ENCODE measurements around the gene DPP10.

DPP10 gene

DNA sequence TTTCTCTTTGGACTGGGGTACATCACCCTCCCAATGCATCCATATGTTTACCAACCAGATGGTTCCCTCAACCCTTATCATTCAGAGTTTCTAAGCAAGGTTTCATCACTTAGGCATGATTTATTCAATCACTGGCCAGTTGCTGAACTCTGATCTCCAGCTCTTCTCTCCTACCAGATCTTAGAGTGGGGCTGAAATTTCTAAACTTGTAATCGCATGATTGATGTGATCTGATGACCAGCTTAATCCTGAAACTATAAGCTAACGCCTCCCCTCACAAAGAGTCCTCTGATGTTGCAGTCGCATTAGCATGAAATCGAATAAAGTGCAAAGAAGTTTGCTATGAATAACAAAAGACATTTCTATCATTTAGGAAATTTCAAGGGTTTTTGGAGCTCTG is 1082.0 kb downstream of the DPP10 start:
- ATAC-seq (replicated peaks; ENCODE audit: extremely low read depth, poor library complexity, severe bottlenecking) (no peak), DNase-seq (ENCODE audit: low spot score in 2 of 2) (no peak)
- H3K4me1 Mint-ChIP-seq = no peaks in the 10 kb centered on the region
- no peaks in the 10 kb centered on the region for H3K27me3 Mint-ChIP-seq
- peaks cover 14% of the 10 kb centered on the region for H3K9me3 Mint-ChIP-seq
- no peaks in the 10 kb centered on the region for H3K36me3 Mint-ChIP-seq (ENCODE audit: insufficient read depth)
- H3K27ac Mint-ChIP-seq (ENCODE audit: low read depth) = no peak overlapping the region
- H3K4me3 Mint-ChIP-seq = no peak overlapping the region

DNA sequence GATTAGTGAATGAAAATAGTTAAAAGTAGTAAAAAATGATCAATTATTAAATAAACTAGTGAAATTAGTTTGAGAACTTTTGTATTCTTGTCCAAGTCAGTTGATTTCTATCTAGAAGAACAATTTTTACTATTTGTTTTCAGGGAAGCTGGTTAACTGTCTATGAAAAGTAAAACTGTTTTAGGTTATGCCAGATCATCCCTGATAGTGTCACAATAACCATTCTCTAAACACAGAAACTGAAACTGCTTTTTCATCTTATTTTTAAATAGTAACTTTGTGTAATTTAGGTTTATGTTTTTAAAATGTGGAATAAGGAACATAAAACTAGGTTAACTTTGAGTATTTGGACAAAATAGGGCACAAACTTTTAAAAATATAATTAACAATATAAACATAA is 1087.2 kb downstream of the DPP10 start:
- H3K9me3 Mint-ChIP-seq = peaks cover 6% of the 10 kb centered on the region
- no peak overlapping the region for H3K27ac Mint-ChIP-seq (ENCODE audit: low read depth)
- DNase-seq (ENCODE audit: low spot score in 2 of 2) (no peak), ATAC-seq (replicated peaks; ENCODE audit: extremely low read depth, poor library complexity, severe bottlenecking) (no peak)
- H3K4me3 Mint-ChIP-seq = no peak overlapping the region
- no peaks in the 10 kb centered on the region for H3K36me3 Mint-ChIP-seq (ENCODE audit: insufficient read depth)
- no peaks in the 10 kb centered on the region for H3K4me1 Mint-ChIP-seq
- H3K27me3 Mint-ChIP-seq = no peaks in the 10 kb centered on the region

DNA sequence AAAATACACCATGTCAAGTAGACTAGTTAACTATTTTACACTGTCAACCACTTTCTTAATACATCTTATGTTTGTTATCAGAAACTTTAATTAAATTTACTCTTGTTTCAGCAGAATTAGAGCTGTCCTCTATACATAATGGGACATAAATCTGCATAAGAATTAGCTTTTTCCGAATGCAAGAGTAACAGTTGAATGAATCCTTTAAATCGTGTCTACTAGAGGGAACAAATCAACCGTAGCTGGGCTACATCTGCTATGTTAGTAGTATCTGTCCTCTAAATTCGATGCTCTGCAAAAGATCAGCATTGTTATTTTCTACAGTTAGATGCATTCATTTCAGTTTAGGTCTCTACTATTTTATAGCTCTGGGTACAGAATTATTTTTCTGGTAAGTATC is 1090.6 kb downstream of the DPP10 start:
- Mint-ChIP-seq H3K27ac (ENCODE audit: low read depth) (no peak overlapping the region), H3K4me3 (no peak overlapping the region), H3K36me3 (ENCODE audit: insufficient read depth) (no peaks in the 10 kb centered on the region), H3K27me3 (no peaks in the 10 kb centered on the region), H3K4me1 (no peaks in the 10 kb centered on the region), H3K9me3 (peaks cover 5% of the 10 kb centered on the region)
- no peak for ATAC-seq (replicated peaks; ENCODE audit: extremely low read depth, poor library complexity, severe bottlenecking)
- DNase-seq (ENCODE audit: low spot score in 2 of 2) = no peak

DNA sequence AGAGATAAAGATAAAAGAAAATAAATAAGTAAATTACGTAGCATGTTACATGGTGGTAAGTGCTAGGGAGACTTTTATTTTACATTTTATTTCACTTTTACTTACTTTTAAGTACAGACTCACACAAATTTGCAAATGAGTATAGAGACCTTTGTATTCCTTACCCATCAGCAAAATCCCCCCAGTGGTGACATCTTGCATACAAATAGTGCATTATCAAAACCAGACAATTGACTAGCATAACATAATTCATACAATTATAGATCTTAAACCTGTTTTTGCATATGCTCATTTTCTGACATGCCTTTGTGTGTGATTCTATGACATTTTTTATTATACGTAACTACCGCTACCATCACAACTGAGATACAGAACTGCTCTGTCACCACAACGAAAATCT is 1099.4 kb downstream of the DPP10 start:
- no peak overlapping the region for H3K4me3 Mint-ChIP-seq
- H3K27ac Mint-ChIP-seq (ENCODE audit: low read depth) = no peak overlapping the region
- ATAC-seq (replicated peaks; ENCODE audit: extremely low read depth, poor library complexity, severe bottlenecking) = no peak

DNA sequence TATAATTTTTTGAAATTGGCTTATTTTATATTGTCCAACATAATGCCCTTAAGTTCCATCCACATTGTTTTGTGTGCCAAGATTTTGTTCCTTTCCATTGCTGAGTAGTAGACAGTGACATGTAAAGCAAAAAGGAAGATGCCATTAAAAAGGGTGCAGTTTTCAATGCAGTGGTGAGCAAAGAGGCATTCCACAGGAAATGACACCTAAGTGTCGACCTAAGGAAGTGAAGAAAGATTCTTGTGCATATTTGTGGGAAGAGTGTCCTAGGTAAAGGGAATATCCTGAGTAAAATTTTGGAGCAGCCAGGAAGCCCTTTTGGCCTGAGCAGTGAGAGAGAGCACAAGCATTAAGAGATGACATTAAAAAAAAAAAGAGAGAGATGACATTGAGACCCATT is 1099.9 kb downstream of the DPP10 start:
- Mint-ChIP-seq H3K27me3 (no peaks in the 10 kb centered on the region), H3K9me3 (peaks cover 11% of the 10 kb centered on the region), H3K4me3 (no peak overlapping the region), H3K27ac (ENCODE audit: low read depth) (no peak overlapping the region), H3K36me3 (ENCODE audit: insufficient read depth) (no peaks in the 10 kb centered on the region), H3K4me1 (no peaks in the 10 kb centered on the region)
- DNase-seq (ENCODE audit: low spot score in 2 of 2) (no peak), ATAC-seq (replicated peaks; ENCODE audit: extremely low read depth, poor library complexity, severe bottlenecking) (no peak)

More for the DNA sequence above, 1099.4 kb downstream of the DPP10 start:
- DNase-seq (ENCODE audit: low spot score in 2 of 2) = no peak
- H3K36me3 Mint-ChIP-seq (ENCODE audit: insufficient read depth) = no peaks in the 10 kb centered on the region
- no peaks in the 10 kb centered on the region for H3K4me1 Mint-ChIP-seq
- H3K27me3 Mint-ChIP-seq = no peaks in the 10 kb centered on the region
- H3K9me3 Mint-ChIP-seq = peaks cover 11% of the 10 kb centered on the region

DNA sequence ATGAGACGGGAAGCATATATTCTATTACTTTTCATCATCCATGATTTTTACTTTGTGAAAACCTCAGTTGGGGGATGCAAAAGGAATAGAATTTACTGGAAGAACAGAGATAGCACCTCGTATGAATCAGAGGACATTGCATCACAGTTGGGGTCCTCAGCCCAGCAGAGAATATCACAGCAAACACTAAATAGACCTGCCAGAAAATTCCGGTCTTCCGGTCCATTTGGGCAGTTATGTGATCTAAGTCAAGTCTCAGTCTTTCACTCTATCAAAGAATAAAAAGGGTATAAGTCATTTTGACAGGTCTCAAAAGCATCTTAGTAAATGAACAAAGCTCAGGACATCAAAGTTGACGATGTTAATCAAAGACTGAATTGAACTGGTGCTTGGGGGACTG is 1100.6 kb downstream of the DPP10 start:
- Mint-ChIP-seq H3K27ac (ENCODE audit: low read depth) (no peak overlapping the region), H3K27me3 (no peaks in the 10 kb centered on the region), H3K36me3 (ENCODE audit: insufficient read depth) (no peaks in the 10 kb centered on the region), H3K4me1 (no peaks in the 10 kb centered on the region), H3K4me3 (no peak overlapping the region), H3K9me3 (peaks cover 11% of the 10 kb centered on the region)
- no peak for ATAC-seq (replicated peaks; ENCODE audit: extremely low read depth, poor library complexity, severe bottlenecking)
- no peak for DNase-seq (ENCODE audit: low spot score in 2 of 2)

DNA sequence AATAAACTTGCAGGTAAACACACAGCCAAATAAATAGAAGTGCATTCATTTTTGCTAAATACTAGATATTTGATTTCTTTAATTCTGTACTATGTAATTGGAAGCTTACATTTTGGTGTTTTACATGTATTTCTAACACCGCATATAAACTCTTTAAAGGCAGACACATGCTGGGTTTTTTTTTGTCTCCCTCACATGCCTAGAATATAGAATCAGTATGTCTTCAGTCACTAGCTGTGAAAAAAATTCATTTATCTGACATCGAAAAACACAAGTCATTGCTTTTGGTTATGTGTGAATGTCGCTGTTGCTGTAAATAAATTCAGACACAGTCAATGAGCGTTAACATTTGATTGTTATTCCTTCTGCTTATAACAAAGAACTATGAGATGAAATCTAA is 1101.0 kb downstream of the DPP10 start:
- H3K36me3 Mint-ChIP-seq (ENCODE audit: insufficient read depth) = no peaks in the 10 kb centered on the region
- H3K27me3 Mint-ChIP-seq = no peaks in the 10 kb centered on the region
- no peak overlapping the region for H3K4me3 Mint-ChIP-seq
- DNase-seq (ENCODE audit: low spot score in 2 of 2) = no peak
- peaks cover 11% of the 10 kb centered on the region for H3K9me3 Mint-ChIP-seq
- H3K27ac Mint-ChIP-seq (ENCODE audit: low read depth) = no peak overlapping the region
- no peaks in the 10 kb centered on the region for H3K4me1 Mint-ChIP-seq
- no peak for ATAC-seq (replicated peaks; ENCODE audit: extremely low read depth, poor library complexity, severe bottlenecking)

DNA sequence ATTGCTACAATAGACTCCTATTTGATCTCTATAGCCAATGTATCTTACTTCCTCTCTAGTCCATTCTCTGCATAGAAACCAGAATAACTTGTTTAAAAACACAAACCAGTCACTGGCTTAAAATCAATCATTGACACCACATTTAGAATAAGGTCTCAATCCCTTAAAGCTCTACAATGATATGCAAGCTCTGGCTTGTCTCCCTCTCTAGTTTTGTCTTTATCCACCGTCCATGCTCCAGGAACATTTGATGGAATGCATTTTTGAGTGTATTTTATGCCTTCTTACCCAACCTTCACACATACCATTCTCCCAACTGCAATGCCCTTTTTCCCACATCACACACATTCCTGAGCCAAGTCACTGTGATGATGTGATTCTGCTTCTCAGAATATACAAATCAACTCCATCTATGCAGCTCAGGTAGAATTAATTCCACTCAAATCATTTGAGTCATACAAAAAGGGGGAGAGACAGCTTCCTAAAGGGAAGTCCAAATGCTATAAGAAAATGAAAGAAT is 1107.2 kb downstream of the DPP10 start:
- no peak overlapping the region for H3K4me3 Mint-ChIP-seq
- peaks cover 2% of the 10 kb centered on the region for H3K36me3 Mint-ChIP-seq (ENCODE audit: insufficient read depth)
- DNase-seq (ENCODE audit: low spot score in 2 of 2) = no peak
- no peaks in the 10 kb centered on the region for H3K27me3 Mint-ChIP-seq
- no peak overlapping the region for H3K27ac Mint-ChIP-seq (ENCODE audit: low read depth)
- no peaks in the 10 kb centered on the region for H3K4me1 Mint-ChIP-seq
- ATAC-seq (replicated peaks; ENCODE audit: extremely low read depth, poor library complexity, severe bottlenecking) = no peak
- H3K9me3 Mint-ChIP-seq = peaks cover 19% of the 10 kb centered on the region

DNA sequence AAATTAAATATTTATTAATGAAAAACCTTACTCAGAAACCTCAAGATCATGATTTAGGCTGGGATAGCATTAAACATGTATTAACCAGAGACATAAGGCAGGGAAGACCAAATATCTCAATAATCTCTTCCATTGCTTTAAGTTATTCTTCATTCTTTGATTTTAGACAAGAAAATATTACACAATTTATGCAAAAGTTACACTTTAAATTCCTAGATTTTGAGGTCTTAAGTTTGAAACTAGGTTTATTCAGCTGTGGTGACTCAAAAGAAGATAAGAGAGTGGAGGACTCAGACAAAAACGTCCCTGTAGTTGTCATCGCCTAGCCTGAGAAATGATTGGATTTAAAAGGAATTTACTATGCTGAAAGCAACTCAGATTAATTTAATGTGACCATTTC is 1110.3 kb downstream of the DPP10 start:
- Mint-ChIP-seq H3K4me3 (no peak overlapping the region), H3K27ac (ENCODE audit: low read depth) (no peak overlapping the region), H3K36me3 (ENCODE audit: insufficient read depth) (peaks cover 2% of the 10 kb centered on the region), H3K9me3 (peaks cover 24% of the 10 kb centered on the region), H3K4me1 (no peaks in the 10 kb centered on the region), H3K27me3 (no peaks in the 10 kb centered on the region)
- ATAC-seq (replicated peaks; ENCODE audit: extremely low read depth, poor library complexity, severe bottlenecking) (no peak), DNase-seq (ENCODE audit: low spot score in 2 of 2) (no peak)

DNA sequence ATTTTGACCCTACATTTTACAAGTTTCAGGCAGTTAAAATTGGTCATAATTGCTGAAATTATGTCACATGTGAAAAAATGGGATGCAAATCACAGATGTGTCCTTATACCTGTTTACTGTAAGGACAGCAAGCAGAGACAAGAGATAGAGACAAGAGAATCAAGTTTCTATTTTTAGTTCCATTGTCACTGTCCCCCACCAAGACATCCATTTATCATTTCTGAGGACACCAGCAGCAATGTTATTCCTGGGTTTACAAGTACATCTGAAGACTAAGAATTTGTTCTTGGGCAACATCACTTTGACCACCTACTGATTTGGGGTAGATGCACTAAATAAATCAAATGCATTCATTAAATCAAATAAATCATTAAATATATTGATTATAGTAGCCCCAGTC is 1111.7 kb downstream of the DPP10 start:
- DNase-seq (ENCODE audit: low spot score in 2 of 2) (no peak), ATAC-seq (replicated peaks; ENCODE audit: extremely low read depth, poor library complexity, severe bottlenecking) (no peak)
- peaks cover 2% of the 10 kb centered on the region for H3K36me3 Mint-ChIP-seq (ENCODE audit: insufficient read depth)
- no peaks in the 10 kb centered on the region for H3K4me1 Mint-ChIP-seq
- H3K27me3 Mint-ChIP-seq = no peaks in the 10 kb centered on the region
- peaks cover 18% of the 10 kb centered on the region for H3K9me3 Mint-ChIP-seq
- H3K27ac Mint-ChIP-seq (ENCODE audit: low read depth) = no peak overlapping the region
- H3K4me3 Mint-ChIP-seq = no peak overlapping the region

DNA sequence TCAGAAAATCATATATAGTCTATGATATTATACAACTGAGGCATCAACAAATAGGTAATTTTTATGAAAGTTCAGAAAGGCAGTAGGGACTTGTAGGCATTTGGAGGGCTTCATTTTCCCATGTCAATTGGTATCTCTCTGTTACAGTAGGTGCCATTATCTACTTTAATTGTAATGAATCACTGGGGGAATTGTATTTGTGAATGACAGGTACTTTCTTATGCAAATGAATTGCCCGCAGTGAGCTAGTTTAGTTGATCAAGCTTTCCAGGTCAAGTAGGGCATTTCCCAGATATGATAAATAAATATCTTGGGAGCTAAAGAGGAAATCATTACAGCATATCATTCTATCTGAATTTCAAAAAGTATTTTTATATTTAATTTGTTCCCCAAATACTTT is 1116.3 kb downstream of the DPP10 start:
- DNase-seq (ENCODE audit: low spot score in 2 of 2) (no peak), ATAC-seq (replicated peaks; ENCODE audit: extremely low read depth, poor library complexity, severe bottlenecking) (no peak)
- Mint-ChIP-seq H3K27me3 (no peaks in the 10 kb centered on the region), H3K4me3 (no peak overlapping the region), H3K4me1 (no peaks in the 10 kb centered on the region), H3K9me3 (peaks cover 12% of the 10 kb centered on the region), H3K27ac (ENCODE audit: low read depth) (no peak overlapping the region), H3K36me3 (ENCODE audit: insufficient read depth) (no peaks in the 10 kb centered on the region)

DNA sequence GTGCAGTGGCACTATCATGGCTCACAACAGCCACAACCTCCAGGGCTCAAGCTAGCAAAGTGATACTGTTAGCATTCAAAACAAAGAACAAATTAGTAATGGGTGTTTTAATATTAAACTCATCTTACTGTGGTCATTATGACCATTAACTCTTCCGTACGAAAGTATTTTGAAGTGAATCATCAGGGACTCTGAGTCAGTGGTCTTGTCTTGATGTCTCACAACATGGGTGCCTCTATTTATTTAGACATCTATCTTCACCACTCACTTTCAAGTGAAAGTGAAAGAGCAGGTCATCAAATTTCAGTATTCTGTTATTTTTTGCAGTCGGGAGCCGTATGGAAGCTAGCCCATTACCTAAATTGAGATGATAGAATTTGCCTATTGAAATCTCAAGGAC is 1118.2 kb downstream of the DPP10 start:
- H3K4me3 Mint-ChIP-seq = no peak overlapping the region
- no peaks in the 10 kb centered on the region for H3K27me3 Mint-ChIP-seq
- no peak overlapping the region for H3K27ac Mint-ChIP-seq (ENCODE audit: low read depth)
- H3K4me1 Mint-ChIP-seq = no peaks in the 10 kb centered on the region
- DNase-seq (ENCODE audit: low spot score in 2 of 2) = no peak
- H3K9me3 Mint-ChIP-seq = peaks cover 12% of the 10 kb centered on the region
- no peak for ATAC-seq (replicated peaks; ENCODE audit: extremely low read depth, poor library complexity, severe bottlenecking)
- H3K36me3 Mint-ChIP-seq (ENCODE audit: insufficient read depth) = no peaks in the 10 kb centered on the region

DNA sequence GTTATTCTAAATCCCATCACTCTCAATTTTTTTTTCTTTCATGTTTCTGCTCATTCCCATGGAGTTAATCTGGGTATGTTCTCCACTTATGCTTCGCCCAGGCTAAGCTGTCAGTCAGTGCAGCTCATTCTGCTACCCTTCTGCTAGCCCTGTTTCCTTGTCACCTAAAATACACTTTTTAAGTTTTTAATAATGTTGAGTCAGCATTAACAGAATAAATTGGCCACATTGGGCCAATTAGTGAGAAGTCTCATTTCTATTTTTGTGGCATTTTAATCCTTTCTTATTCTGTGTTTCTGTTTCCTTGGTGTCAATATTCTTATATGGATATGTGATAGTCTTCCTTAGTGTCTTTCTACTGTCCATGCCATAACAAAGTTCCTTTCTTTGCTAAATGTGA is 1126.2 kb downstream of the DPP10 start:
- H3K27ac Mint-ChIP-seq (ENCODE audit: low read depth) = no peak overlapping the region
- H3K9me3 Mint-ChIP-seq = peaks cover 21% of the 10 kb centered on the region
- no peaks in the 10 kb centered on the region for H3K27me3 Mint-ChIP-seq
- no peak overlapping the region for H3K4me3 Mint-ChIP-seq
- ATAC-seq (replicated peaks; ENCODE audit: extremely low read depth, poor library complexity, severe bottlenecking) (no peak), DNase-seq (ENCODE audit: low spot score in 2 of 2) (no peak)
- H3K4me1 Mint-ChIP-seq = no peaks in the 10 kb centered on the region
- H3K36me3 Mint-ChIP-seq (ENCODE audit: insufficient read depth) = no peaks in the 10 kb centered on the region

DNA sequence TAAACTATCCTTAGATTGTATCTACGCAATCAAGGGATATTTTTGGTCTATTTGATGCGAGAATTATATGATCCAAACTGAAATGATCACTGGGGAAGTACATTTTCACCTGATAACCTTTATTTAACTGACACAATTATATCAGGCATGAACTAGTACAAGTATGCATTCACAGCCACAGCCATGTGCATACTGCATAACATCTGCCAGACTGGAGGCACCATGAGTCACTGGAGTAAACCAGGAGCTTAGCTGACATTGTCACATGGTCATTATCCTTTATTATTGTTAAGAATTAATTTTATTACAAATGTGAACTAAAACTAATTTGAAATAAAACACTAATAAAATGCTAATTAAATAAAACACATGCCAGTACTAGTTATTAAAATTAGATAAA is 1127.1 kb downstream of the DPP10 start:
- Mint-ChIP-seq H3K27me3 (no peaks in the 10 kb centered on the region), H3K4me3 (no peak overlapping the region), H3K36me3 (ENCODE audit: insufficient read depth) (no peaks in the 10 kb centered on the region), H3K27ac (ENCODE audit: low read depth) (no peak overlapping the region), H3K9me3 (peaks cover 30% of the 10 kb centered on the region), H3K4me1 (no peaks in the 10 kb centered on the region)
- ATAC-seq (replicated peaks; ENCODE audit: extremely low read depth, poor library complexity, severe bottlenecking) (no peak), DNase-seq (ENCODE audit: low spot score in 2 of 2) (no peak)
